ENCODE measurements around the gene PPP2R2C. TPM values are rescaled to one million over a fixed set of nuclear protein-coding genes. Genes with fewer than 3 reads are reported as not detected.

The PPP2R2C gene
- total RNA-seq, 1 donor from 2014 or later, result 2.2 TPM

DNA sequence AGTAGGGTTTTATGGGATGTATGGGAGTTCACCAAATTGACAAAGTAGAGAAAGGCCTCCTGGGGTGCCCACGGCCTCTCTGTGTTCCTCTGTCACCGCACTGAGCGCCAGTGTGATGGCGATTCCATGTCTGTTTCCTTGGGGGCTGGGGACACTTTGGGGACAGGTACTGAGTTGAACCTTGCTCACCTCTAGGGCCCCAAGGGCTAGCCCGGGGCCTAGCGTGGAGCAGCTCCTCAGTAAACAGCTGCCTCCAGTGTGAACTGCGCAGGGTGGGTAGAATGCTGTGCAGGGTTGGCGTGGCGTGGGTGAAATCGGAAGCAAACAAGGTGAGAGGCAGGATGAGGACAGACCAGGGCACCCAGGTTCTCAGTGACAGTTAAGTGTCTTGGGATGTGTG lies 97.8 kb downstream of the PPP2R2C start:
- TF ChIP-seq CTCF (IDR thresholded peaks at IDR 0.05), result no peak
- no peak for DNase-seq (ENCODE audit: low spot score in 2 of 2)
- Histone ChIP-seq H3K27me3 (no peaks in the 10 kb centered on the region), H3K4me1 (no peaks in the 10 kb centered on the region), H3K27ac (no peak overlapping the region), H3K9me3 (no peaks in the 10 kb centered on the region), H3K36me3 (no peaks in the 10 kb centered on the region), H3K4me3 (no peak overlapping the region)
- intact Hi-C loops (cut with DNase I), result no loop called here

DNA sequence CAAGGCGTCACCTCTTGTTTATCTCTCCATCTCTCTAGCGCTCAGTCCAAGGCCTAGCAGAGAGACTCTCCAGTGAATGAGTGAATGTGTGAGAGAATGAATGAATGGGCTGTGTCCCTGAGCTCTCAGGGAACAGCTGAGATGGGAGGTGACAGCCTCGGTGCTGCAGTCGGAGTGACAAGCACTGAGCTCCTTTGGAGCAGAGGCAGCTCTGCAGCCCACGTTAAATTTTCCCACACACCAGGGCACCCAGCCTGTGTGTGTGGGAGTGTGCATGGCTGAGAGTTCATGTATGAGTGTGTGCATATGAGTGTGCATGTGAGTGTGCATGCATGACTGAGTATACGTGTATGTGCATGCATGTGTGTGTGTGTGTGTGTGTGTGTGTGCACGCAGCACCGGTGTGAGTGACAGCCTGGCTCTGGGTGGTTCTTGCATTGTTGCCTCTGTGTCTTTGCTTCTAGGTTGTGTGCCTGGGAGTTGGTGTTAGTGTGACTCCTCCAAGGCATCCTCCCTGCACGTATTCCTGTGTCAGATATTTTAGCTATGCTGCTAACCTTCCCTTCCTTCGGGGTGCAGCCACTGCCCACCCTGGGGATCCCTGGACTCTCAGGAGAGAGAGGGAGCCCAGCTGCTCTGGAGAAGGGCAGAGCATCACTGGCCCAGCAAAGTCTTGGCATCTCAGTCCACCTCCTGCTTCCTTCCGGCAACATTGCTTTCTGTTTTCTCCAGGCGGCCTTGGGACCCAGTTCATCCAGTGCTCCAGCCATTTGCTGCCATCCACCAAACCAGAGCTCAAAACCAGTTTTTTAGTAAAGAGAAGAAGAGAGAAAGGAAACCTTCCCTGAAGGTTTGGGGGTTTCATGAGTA lies 98.6 kb downstream of the PPP2R2C start:
- Histone ChIP-seq H3K27me3 (no peaks in the 10 kb centered on the region), H3K9me3 (no peaks in the 10 kb centered on the region), H3K4me1 (no peaks in the 10 kb centered on the region), H3K27ac (no peak overlapping the region), H3K36me3 (no peaks in the 10 kb centered on the region), H3K4me3 (no peak overlapping the region)
- DNase-seq (ENCODE audit: low spot score in 2 of 2), result no peak
- TF ChIP-seq CTCF (IDR thresholded peaks at IDR 0.05), result no peak
- intact Hi-C loops (cut with DNase I), result no loop called here

DNA sequence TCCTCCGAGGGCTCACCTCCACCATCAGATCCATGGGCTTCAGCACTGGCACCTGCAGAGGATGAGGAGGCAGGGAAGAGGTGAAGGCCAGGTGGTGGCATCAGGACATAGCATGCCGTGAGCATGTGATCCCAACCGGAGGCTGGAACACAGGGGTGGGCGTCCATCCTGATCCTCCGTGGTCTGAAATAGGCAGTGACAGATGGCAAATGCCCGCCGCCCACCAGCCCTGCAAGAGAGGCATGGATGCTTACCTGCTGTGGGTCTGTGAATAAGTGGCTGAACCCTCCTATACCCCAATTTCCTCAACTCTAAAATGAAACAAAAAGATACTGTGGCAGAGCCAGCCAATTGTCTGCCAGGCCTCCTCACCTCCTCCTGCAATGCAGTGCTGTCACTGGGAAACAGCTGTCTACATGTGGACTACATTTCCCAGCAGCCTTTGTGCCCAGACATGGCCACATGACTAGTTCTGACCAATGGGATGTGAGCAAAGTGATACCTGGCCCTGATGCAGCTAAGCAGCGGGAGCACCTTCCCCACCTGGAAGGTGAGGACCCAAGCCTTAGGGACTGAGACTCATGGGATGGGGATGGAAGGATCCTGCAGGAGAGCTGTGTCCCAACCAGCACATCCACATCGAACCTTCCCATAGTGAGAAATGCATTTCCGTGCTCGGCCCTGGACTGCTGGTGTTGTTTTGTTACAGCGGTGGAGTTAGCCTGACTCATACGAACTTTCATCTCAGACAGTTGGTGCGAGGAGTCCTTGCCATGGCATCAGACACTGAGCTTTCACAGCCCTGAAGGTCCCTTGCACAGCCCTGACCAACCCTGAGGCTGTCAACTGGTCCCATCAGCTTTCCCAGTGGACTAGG lies 99.5 kb downstream of the PPP2R2C start:
- Histone ChIP-seq H3K9me3 (no peaks in the 10 kb centered on the region), H3K27ac (no peak overlapping the region), H3K4me1 (no peaks in the 10 kb centered on the region), H3K4me3 (no peak overlapping the region), H3K36me3 (no peaks in the 10 kb centered on the region), H3K27me3 (no peaks in the 10 kb centered on the region)
- no peak for DNase-seq (ENCODE audit: low spot score in 2 of 2)
- TF ChIP-seq CTCF (IDR thresholded peaks at IDR 0.05), result no peak
- intact Hi-C loops (cut with DNase I), result no loop called here

DNA sequence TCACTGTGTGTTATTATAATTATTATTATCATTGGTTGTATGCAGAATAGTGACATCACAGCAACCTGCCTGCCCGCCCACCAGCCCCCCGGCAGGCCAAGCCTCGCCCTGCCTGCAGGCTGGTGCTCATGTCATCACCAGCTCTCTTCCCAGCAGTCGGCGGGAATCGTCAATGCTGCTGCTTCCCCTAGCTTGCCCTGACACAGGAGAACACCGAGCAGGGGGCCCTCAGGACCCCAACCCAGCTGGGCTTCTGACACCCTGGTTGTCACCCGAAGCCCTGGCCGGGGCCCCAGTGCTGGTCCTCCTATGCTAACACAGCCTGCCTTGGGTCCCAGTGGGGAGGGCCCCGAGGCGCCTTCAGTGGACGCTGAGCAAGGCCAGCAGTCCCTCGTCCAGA lies 100.6 kb downstream of the PPP2R2C start:
- H3K9me3 ChIP-seq, result no peaks in the 10 kb centered on the region
- H3K4me1 ChIP-seq, result no peaks in the 10 kb centered on the region
- no peaks in the 10 kb centered on the region for H3K36me3 ChIP-seq
- no peaks in the 10 kb centered on the region for H3K27me3 ChIP-seq
- no peak overlapping the region for H3K4me3 ChIP-seq
- no peak for DNase-seq (ENCODE audit: low spot score in 2 of 2)
- no peak overlapping the region for H3K27ac ChIP-seq
- no peak for TF ChIP-seq CTCF (IDR thresholded peaks at IDR 0.05)
- intact Hi-C loops (cut with DNase I), result no loop called here

DNA sequence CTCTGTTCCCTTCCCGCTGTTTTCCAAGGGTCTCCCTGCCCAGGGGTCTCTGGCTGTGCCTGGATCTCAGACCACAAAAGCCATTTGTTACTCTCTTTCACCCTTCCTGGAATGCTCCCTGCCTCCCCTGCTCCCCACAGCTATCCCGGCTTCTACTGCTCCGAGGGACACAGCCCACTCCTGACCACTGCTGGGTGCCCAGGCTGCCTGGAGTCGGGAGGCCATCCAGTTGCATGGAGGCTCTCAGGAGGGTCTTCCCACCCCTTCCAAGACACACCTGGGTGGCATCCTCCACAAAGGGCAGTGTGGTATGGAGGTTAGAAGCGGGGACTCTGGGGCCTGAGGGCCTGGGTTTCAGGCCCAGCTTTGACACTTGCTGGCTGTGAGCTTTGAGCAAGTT lies 101.1 kb downstream of the PPP2R2C start:
- no peaks in the 10 kb centered on the region for H3K27me3 ChIP-seq
- no peak for DNase-seq (ENCODE audit: low spot score in 2 of 2)

More for the DNA sequence above, 101.1 kb downstream of the PPP2R2C start:
- Histone ChIP-seq H3K9me3 (no peaks in the 10 kb centered on the region), H3K27ac (no peak overlapping the region), H3K4me3 (no peak overlapping the region), H3K36me3 (no peaks in the 10 kb centered on the region), H3K4me1 (no peaks in the 10 kb centered on the region)
- intact Hi-C loops (cut with DNase I), result no loop called here
- TF ChIP-seq CTCF (IDR thresholded peaks at IDR 0.05), result no peak

Measured in ascending aorta (tissue), 2 donors.